Endometrium (tissue), 2 donors: ENCODE measurements around the gene HDAC11.
"Not testable (repeated sequence)": the region's sequence is repeated elsewhere in the genome, so short reads cannot be mapped to it uniquely, and the experiment has no call there.

Experiments used
- FAIRE-seq: peaks from 2 replicates; lab custom pipeline; 2012; peaks lifted over from hg19 to GRCh38; lab: Jason Lieb, UNC
- donor health status: control.
- donor health status: control.

The HDAC11 gene

DNA sequence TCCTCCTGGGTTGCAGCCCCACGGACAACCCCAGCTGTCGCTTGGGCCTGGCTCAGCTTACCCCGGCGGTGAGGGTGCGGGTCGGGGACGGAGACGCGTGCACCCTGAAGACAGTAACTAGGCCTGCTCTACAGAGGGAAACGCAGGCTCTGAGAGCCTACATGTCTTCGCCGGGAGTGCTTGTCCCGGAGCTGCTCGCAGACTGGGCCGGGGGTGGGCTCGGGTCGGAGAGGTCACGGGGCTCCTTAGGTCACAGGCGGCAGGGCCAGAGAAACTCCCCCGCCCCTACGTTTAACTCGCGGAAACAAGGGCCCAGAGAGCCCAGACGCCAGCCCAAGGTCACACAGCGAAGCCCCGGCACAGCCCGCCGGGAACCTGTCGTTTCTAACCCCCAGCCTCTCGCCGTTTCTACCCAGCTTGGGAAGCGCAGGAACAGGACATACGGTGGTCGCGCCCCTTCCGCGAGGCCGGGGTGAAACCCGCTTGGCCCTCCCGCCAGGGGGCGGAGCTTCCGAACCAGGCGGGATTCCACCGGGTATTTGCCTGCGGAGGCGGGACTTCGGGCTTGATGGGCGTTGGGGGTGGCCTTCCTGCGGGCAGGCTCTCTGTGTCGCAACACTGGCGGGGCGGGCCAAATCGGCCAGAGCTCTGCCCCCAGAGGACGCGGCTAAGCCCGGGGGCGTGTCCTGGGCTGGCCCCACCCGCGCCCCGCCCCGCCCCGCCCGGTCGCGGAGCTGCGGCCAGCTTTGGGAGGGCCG, at the start of gene HDAC11:
HDAC11 (plus strand) TSS at position 725 of the 758 bp plus-strand sequence. CDS start 42 bp downstream, outside the sequence.
- no peak for FAIRE-seq

DNA sequence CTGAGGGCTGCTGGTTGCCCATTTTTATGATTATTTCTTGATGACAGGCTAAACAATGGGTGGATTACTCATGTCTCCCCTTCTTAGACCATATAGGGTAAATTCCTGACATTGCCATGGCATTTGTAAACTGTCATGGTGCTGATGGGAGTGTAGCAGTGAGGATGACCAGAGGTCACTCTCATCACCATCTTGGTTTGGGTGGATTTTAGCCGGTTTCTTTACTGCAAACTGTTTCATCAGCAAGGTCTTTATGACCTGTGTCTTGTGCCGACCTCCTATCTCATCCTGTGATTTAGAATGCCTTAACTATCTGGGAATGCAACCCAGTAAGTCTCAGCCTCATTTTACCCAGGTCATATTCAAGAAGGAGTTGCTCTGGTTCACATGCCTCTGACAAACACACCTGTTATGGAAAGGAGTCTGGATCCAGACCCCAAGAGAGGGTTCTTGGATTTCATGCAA, 49.7 kb upstream of the HDAC11 start:
- FAIRE-seq, result not testable (repeated sequence)

GRCh38 chr3:13432093-13432492, 48.0 kb upstream of the HDAC11 start:
- FAIRE-seq, result no peak

DNA sequence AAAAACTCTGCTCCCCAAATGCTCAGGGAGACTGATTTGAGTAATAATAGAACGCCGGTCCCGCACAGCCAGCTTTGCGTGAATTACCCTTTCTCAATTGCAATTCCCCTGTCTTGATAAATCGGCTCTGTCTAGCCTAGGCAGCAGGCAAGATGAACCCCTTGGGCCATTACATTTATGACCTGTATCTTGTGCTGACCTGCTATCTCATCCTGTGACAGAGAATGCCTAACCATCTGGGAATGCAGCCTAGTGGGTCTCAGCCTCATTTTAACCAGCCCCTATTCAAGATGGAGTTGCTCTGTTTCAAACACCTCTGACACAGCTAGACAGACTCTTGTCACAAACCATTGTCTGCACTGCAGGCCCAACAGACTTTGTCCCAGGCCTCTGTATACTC, 46.2 kb upstream of the HDAC11 start:
- no peak for FAIRE-seq

DNA sequence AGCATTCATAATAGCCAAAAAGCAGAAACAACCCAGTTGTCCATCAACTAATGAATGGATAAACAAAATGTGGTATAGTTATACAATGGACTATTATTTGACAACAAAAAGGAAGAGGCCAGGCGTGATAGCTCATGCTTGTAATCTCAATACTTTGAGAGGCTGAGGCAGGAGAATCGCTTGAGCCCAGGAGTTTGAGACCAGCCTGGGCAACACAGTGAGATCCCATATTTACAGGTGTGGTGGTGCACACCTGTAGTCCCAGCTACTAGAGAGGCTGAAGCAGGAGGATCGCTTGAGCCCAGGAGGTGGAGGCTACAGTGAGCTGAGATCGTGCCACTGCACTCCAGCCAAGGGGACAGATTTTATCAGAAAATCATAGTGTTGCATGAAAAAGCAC, 43.9 kb upstream of the HDAC11 start:
- not testable (repeated sequence) for FAIRE-seq

DNA sequence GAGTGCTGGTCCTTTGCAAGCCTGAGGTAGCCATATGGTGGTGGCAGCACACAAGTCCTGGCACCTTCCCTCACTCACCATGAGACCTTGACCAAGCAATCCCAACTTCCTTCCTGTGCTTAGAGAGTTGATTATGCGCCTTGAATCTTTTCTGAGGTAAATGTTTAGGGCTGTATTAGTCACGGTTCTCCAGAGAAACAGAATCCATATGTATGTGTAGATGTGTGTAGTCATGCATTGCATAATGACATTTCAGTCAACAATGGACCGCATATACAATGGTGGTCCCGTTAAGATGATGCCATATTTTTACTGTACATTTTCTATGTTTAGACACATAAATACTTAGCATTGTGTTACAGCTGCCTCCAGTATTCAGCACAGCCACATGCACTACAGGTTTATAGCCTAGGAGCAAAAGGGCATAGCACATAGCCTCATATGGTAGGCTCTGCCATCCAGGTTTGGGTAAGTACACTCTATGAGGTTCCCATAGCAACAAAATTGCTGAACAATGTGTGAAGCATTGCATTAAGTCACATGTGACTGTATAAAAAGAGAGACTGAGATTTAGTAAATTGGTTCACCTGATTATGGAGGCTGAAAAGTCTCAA, 39.8 kb upstream of the HDAC11 start:
- FAIRE-seq, result no peak

- not testable (repeated sequence) for FAIRE-seq
Observed at GRCh38 chr3:13442882-13443281, 37.2 kb upstream of the HDAC11 start.

DNA sequence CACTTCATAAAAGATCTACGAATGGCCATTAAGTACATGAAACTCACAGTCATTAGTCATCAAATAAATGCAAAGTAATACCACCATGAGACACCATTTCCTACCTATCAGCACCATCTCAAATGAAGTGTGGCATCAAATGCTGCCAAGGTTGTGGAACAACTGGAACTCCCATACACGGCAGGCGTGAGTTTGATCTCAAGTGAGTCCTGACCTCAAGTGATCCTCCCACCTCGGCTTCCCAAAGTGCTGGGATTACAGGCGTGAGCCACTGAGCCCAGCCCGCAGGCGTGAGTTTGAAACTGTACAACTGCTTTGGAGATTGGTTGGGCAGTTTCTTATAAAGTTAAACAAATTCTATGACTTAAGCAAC, 28.8 kb upstream of the HDAC11 start:
- FAIRE-seq, result no peak

DNA sequence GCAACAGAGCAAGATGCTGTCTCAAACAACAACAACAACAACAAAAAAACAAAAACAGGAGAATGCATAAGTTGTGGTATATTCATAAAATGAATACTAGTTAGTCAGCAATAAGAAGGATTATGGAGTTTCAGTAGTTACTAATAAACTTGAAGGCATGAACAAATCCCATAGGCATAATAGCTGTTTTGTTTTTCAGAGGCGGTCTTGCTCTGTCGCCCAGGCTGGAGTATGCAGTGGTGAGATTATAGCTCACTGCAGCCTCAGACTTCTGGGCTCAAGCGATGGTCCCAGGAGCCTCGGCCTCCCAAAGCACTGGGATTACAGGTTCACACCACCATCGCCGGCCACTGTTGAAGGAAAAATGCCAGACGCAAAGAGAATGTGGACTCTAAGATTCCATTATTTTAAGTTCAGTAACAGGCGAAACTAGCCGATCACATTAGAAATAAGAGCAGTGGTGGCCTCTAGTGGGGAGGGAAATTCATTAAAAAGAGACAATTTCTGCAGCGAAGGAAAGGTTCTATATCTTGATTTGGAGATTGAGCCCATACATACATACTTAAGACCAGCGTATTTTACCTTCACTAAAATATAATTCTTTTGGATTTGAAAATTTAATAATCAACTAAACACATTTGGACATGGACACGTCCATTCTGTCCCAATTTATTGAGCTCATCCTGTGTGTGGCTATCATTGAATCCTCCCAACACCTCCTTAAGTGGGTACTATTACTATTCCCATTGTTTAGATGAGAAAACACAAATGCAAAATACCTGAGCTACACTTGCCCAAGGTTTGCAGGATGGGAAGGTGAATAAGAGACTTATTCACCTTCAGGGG, 27.4 kb upstream of the HDAC11 start:
- FAIRE-seq, result peak; percentile 65

- no peak for FAIRE-seq
Observed at GRCh38 chr3:13455644-13456043, 24.5 kb upstream of the HDAC11 start.

DNA sequence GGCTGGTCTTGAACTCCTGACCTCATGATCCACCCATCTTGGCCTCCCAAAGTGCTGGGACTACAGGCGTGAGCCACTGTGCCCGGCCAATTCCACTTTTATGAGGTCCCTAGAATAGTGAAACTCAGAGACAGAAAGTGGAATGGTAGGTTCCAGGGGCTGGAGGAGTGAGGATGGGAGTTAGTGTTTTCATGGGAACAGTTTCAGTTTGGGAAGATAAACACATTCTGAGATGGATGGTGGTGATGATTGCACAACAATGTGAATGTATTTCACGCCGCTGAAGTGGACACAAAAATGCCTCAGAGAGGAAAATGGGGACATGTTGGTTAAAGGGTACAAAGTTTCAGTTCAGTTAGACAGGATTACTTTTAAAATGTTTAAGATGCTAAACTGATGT, 22.5 kb upstream of the HDAC11 start:
- FAIRE-seq, result no peak

DNA sequence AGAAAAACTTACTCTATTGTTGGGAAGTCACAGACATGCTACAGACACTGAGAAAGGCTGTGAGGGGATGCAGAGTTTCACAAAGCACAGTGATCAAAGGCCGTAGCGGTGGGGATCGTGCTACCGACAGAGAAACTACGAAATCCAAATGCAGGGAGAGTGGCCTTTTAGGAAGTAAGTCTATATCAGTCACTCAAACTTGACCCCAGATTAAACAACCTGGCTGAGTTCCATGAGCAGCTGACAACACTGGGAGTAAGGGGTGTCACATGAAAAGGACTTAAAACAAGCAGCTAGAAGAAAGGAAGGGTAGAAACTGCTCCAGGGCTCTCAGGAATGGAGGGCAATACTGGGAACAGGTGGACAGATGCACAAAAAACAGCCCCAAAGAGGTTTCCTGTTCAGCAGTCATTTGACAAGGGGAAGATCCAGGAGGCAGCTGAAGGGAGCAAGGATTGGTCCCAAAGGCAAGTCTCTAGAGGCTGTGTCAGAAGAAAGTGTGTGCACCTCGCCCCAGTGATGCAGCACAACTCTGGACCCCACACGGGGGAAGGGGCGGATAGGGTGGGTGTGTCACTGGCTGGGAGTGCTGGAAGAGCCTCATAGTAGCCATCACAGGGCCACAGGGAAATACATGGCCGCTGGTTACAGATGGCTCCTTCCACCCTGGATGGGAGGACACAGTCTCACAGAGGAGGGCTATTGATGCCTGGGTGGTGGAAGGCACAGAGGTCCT, 20.3 kb upstream of the HDAC11 start:
- no peak for FAIRE-seq

DNA sequence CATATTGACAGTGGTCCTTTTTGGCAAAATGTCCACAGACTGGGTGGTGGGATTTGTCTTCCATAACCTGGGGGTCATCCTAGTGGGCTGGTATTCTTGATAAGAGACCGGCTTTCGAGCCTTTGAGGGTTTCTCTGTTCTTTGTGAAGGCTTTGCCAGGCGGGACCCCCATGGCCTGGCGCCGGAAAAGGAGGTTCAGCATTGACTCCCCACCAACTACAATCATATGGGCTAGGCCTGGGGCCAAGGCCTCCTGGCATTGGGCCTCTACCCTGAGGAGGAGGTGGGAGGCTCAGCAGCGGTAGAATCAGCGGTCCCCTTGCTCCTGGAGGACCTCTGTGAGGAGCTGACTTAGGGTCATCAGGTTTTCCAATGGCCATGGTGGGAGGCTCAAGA, 19.8 kb upstream of the HDAC11 start:
- no peak for FAIRE-seq

DNA sequence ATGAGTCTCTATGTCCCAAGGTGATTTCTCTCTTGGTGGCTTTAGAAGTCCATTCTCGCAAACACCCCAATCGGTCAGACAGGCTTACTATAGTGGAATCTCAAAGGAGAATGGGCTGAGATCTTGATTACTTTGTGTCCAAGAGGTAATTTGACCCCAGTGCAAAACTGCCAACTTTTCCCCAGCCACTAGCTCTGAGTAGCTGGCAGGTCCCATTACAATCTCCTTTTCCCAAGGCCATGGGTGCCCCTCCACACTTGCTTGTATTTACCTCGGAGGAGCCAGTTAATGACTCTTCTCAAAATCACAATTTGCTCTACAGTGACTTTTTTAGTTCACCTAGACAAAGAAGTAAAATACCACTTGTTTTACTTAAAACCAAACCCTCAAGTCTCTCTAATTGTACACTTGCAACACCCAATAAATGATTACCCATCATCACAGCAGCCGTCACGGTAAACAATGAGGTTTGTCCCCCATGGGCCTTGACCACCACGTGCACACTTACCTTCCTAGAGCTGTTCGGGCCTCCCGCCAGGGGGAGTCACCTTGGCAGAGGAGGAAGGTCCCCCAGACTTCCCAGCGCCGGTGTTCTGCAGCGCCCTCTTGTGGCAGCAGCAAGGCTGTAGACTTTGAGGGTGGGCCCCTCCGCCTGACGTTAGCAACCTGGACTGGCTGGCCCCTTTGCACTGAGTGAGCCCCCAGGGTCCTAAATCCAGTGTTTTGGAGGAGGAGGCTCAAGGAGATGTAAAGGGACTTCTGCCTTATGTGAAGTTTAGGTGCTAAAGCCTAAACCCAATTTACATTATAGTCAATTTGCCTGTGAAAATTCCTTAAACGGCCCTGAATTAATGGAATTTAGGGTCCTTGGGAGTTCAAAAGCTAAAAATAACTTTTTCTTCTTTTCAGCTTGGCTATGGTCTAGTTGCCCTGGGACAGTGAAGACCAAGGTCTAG, 18.7 kb upstream of the HDAC11 start:
- FAIRE-seq, result no peak

GRCh38 chr3:13462125-13462629, 17.9 kb upstream of the HDAC11 start:
- FAIRE-seq, result no peak

GRCh38 chr3:13462822-13463221, 17.3 kb upstream of the HDAC11 start:
- FAIRE-seq, result no peak

DNA sequence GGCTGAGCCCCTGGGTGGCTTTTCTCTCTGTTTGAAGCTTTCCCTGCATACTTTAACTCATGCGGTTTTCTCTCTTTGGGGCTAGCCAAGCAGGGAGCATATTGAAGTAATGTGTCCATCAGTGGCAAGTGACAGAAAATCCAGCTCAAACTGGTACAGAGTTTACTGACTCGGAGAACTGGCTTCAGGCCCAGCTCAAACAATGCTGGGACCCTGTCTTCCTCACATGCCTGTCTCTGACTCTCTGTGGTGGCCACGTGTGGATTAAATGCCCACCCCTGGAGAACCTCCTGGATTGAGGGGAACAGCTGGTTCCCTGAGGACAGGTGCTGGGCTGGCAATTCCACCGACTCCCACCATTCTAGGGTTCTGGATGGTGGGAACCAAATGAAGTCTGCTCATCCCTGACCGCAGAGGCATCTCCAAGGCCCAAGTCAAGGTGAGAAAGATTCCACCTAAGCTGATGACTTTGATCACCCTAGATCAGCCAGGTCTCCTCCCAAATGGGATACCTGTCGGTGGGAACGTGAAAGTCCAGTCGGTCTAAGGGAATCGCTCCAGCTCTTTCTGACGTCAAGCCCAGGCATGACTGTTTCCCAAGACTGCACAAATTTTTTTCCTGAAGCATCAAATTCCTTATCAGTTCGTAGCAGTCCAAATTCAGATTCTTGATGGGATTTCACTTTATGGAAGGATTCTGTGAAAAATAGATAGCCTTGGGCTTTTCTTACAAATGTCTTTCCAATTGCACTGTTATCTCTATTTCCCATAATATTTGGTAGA, 16.3 kb upstream of the HDAC11 start:
- no peak for FAIRE-seq

GRCh38 chr3:13465236-13465873, 14.8 kb upstream of the HDAC11 start:
- no peak for FAIRE-seq

DNA sequence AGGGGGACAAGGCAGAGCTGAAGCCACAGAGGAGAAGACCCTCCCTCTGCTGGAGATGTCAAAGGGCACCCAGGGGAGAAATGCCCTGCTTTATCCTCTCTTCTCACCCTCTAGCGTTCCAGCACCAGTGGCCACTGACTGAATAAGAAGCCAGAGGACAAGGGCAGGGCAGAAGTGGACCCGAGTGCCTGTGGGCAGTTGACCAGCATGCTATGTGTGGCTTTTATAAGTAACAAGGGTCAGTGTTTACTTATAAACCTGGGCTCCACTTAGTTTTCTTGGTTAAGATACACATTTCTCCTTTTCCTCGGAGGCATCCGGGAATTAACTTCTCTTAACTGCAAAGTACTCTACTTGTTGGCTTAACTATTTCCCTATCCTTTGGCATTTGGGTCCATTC, 13.3 kb upstream of the HDAC11 start:
- FAIRE-seq, result no peak
